ENCODE measurements around the gene HBZ.

- TF ChIP-seq, protein P1, sequence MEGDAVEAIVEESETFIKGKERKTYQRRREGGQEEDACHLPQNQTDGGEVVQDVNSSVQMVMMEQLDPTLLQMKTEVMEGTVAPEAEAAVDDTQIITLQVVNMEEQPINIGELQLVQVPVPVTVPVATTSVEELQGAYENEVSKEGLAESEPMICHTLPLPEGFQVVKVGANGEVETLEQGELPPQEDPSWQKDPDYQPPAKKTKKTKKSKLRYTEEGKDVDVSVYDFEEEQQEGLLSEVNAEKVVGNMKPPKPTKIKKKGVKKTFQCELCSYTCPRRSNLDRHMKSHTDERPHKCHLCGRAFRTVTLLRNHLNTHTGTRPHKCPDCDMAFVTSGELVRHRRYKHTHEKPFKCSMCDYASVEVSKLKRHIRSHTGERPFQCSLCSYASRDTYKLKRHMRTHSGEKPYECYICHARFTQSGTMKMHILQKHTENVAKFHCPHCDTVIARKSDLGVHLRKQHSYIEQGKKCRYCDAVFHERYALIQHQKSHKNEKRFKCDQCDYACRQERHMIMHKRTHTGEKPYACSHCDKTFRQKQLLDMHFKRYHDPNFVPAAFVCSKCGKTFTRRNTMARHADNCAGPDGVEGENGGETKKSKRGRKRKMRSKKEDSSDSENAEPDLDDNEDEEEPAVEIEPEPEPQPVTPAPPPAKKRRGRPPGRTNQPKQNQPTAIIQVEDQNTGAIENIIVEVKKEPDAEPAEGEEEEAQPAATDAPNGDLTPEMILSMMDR (IDR thresholded peaks at IDR 0.05): peak; percentile 73 to 83 (median 79)
- no peak for TF ChIP-seq POLR2A (IDR thresholded peaks at IDR 0.05)
These were observed 45.7 kb upstream of the HBZ start for GRCh38 chr16:106623-107324.
